Measurements from ENCODE around the gene EXOC6B.

The EXOC6B gene

DNA sequence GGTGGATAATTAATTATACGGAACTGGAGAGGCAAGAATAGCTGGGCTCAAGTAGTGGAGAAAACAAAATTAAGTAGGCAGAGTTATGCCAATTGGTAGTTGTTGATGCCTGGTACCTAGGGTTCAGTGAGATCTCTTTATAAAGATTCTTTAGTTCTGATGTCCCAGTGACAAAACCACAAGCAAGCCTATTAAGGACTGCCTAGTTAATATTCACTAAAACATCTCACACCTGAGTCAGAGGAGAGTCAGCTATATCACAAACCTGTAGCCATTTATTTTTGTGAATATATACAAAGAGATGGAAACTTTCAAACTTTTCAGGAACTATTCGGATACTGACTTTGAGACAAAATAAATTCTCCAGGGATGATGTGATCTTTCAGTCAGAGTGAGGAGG is 464.3 kb downstream of the EXOC6B start:
- DNase-seq (ENCODE audit: low read depth in 2 of 2), result no peak

- DNase-seq (ENCODE audit: low read depth in 2 of 2), result no peak
Measured at GRCh38 chr2:72361042-72361441, 464.8 kb downstream of the EXOC6B start.

DNA sequence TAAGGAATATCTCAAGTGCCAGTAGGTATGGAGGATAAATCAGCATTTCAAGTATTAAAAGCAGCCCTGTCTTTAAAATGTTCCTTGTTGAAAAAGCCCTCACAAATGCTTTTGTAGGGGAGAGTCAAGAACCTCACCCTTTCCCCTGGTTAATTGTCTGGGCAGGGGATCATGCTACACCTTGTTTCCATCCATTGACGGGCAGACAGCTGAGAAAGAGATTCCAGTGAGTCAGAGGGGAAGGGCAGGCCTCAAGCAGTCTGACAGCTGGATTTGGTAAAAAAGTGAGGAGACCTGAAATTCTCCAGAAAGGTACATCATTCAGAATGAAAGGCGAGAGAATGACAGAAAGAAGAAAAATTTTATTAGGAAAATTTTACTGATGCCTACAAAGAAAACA is 475.0 kb downstream of the EXOC6B start:
- DNase-seq (ENCODE audit: low read depth in 2 of 2), result no peak

DNA sequence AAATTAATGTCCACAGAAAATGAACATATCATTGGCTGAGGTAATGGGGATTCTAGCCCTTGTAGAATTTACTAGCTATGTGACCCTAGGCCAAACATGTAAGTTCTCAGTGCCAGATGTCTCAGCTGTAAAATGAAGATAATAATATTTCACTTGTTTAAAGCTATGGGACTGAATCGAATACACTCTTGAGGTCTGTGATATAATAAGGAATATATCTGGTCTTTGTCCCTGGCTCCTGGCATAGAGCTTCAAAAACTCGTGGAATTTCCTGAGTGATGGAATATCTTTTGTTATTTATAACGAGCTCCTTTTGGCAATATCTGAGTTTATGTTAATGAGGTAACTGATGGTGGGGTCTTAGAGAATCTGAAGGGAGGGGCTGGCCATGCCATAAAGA is 476.8 kb downstream of the EXOC6B start:
- DNase-seq (ENCODE audit: low read depth in 2 of 2), result no peak

- DNase-seq (ENCODE audit: low read depth in 2 of 2), result no peak
Measured at GRCh38 chr2:72347081-72347480, 478.8 kb downstream of the EXOC6B start.

DNA sequence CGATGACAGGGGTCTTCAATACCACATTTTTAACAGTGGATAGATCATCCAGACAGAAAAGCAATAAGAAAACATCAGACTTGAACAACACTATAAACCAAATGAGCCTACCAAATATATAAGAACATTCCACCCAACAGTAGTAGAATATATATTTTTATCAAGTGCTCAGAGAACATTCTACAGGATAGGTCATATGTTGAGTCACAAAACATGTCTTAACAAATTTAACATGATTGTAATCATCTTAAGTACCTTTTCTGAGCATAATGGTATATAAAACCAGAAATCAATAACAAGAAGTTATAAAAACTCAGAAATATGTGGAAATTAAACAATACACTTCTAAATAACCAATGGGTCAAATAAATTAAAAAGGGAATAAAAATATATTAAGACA is 484.2 kb downstream of the EXOC6B start:
- no peak for DNase-seq (ENCODE audit: low read depth in 2 of 2)

- no peak for DNase-seq (ENCODE audit: low read depth in 2 of 2)
Measured at GRCh38 chr2:72340665-72341064, 485.2 kb downstream of the EXOC6B start.

DNA sequence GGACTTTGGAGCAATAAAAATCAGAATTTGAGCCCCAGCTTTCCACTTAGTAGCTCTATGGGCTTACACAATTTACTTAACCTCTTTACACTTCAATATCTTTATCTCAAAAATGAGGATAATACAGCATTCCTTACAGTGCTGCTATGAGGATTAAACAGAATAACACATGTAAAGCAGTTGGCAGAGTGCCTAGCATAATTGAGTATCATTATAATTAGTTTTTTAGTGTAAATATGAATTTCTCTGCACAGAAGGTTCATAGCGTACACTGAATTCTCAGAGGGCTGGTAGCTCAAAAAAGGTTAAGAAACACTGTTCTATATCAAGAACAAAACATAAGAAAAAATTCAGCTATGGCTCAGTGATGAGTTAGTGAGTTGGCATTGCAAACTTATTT is 487.8 kb downstream of the EXOC6B start:
- DNase-seq (ENCODE audit: low read depth in 2 of 2), result no peak

- no peak for DNase-seq (ENCODE audit: low read depth in 2 of 2)
Measured at GRCh38 chr2:72332720-72333119, 493.1 kb downstream of the EXOC6B start.

DNA sequence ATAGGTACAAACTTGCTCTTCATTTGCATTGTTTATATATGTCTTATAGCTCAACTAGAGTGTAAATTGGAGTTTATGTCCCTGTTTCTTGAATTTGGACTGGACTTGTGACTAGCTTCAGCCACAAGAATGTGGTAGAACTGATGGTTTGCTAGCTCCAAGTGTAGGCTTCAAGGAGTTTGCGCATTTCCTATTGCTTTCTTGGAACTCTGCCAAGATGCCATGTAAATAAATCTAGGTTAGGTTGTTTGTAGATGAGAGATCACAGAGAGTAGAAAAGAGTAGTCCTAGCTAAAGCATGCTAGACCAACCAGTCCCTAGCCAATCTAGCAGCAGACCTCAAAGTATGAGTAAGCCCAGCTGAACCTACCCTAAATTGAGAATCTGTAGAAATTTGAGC is 495.2 kb downstream of the EXOC6B start:
- no peak for DNase-seq (ENCODE audit: low read depth in 2 of 2)

GRCh38 chr2:72326759-72327158 is 499.1 kb downstream of the EXOC6B start:
- DNase-seq (ENCODE audit: low read depth in 2 of 2), result no peak

GRCh38 chr2:72325592-72326422 is 500.0 kb downstream of the EXOC6B start:
- DNase-seq (ENCODE audit: low read depth in 2 of 2), result peak; percentile 1 to 4

DNA sequence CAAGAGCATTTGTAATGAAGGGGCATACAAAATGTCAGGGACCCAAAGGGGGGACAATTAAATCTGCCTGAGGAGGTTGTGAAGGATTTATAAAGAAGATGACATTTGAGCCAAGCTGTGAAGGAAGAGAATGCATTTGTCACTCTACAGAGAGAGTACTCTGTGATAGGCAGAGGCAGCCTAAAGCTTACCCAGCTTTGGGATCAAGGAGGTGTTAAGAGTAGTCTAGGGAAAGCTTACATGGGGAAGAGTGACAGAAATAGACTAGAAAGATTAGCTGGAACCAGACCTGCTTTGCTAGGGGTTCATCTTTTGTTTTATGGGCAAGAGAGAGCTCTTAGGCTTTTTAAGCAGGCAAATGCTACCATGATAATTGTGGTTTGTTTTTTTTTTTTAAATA is 509.1 kb downstream of the EXOC6B start:
- DNase-seq (ENCODE audit: low read depth in 2 of 2), result no peak

- no peak for DNase-seq (ENCODE audit: low read depth in 2 of 2)
Measured at GRCh38 chr2:72300147-72300684, 525.6 kb downstream of the EXOC6B start.

GRCh38 chr2:72293620-72294019 is 532.2 kb downstream of the EXOC6B start:
- DNase-seq (ENCODE audit: low read depth in 2 of 2), result no peak

GRCh38 chr2:72292433-72292832 is 533.4 kb downstream of the EXOC6B start:
- no peak for DNase-seq (ENCODE audit: low read depth in 2 of 2)

DNA sequence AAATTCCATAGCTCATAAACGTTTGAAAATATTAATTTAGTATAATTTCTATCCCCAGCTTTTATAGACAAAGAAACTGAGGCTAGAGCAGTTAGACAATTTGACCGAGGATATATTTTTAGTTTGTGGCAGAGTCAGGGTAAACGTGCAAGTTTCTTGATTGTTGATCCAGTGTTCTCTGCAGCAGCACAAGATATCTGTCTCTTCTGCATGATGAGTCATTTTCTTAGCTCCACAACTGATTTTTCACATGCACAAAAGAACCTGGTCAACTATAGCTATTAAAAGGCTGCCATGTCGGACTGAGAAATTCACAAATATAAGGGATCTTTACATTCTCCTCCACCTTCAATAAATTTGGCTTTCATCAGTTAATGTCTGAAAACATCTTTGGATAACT is 534.8 kb downstream of the EXOC6B start:
- no peak for DNase-seq (ENCODE audit: low read depth in 2 of 2)

DNA sequence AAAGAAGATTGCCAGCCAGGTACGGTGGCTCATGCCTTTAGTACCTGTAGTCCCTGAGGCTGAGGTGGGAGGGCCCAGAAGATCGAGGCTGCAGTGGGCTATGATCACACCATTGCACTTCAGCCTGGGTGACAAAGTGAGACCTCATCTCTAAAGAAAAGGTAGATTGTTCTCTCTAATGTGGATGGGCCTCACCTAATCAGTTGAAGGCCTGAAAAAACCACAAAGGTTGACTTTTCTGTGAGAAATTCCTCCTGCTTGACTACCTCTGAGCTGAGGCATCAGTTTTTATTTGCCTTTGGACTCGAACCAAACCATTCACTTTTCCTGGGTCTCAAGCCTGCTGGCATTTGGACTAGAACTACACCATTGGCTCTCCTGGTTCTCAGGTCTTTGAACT is 536.1 kb downstream of the EXOC6B start:
- DNase-seq (ENCODE audit: low read depth in 2 of 2), result no peak

DNA sequence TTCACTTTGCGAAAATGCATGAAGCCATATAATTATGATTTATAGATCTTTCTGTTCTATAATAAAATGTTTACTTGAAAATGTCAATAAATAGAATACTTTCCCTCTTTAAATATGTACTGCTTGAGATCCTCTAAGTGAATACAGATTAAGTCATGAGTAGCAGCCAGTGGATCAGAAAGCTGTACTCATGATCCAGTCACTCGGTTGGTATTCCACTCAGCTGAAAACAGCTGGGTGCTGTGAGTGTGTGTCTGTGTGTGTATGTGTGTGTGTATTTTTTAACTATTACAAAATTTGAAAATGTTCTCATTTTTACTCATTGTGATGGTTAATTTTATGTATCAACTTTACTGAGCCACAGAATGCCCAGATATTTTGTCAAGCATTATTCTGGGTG is 536.5 kb downstream of the EXOC6B start:
- no peak for DNase-seq (ENCODE audit: low read depth in 2 of 2)

DNA sequence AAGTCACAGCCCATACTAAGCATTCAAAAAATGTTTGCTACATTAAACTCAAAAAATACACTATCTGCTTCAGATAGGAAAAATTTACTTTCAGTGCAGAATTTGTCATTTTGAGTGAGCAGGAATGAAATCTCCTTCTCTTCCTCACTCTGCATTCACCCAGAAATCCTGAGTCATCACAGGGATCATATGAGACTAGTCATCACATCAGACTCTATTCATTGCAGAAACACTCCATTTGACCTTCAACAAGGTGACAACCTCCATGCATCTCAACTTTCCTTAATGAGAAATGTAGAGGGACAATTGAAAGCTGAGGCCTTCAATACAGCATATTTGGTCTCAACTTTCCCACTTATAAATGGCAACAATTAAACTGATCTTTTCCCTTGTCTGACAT is 547.8 kb downstream of the EXOC6B start:
- DNase-seq (ENCODE audit: low read depth in 2 of 2), result no peak

DNA sequence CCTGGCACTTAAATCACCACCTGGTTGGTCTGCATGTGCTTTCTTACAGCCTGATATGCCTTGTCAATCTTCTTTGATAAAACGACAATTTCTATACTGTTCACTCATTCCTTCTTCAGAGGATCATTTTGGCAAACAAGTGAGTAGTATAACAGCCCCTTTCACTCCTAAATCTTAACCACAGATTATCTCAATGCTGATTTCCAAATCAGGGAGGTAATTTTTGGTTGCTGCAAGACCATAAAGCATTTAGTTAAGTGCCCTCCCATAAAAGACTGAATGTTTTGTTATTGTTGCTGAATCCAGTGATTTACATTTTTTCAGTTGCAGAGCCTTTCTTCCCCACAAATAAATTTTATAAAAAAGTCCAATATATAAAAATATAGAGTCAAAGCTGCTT is 549.0 kb downstream of the EXOC6B start:
- DNase-seq (ENCODE audit: low read depth in 2 of 2), result no peak

- DNase-seq (ENCODE audit: low read depth in 2 of 2), result no peak
Measured at GRCh38 chr2:72276356-72276755, 549.5 kb downstream of the EXOC6B start.

DNA sequence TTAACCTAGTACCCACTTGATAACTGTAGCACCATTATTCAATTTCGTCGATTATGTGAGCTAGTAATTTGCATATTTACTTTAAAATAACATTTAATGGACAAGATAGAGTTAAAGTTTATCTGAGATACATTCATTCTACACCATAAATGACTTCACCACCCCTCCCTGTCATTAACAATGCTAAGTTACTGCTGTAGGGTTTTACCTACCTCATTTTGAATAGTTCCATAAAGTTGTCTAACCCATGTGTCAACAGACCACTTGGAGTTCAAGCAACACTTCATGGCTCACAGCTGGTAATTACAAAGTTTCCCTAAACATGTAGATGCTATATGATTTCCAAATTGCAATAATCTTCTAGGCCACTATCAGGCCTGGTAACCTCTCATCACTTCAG is 550.7 kb downstream of the EXOC6B start:
- no peak for DNase-seq (ENCODE audit: low read depth in 2 of 2)

DNA sequence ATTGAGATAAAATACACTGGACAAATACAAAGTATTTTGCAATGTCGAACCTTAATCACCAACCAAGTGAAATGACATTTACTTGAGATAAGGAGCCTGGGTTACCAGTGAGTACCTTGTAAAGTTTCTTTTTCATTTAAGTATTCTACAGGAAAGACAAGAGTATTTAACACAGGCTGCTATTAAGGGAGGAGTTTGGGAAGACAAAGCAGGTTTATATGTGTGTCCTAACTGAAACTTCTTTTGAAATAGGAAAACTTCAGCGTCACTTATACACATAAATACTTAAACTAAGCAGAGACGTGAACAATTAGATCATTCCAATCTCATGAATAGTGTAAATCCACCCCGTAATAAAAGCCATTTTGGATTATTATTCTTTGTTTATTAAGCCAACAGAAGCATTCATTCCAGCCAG is 551.4 kb downstream of the EXOC6B start:
- DNase-seq (ENCODE audit: low read depth in 2 of 2), result no peak
